ENCODE measurements around the gene KIAA1755.

DNA sequence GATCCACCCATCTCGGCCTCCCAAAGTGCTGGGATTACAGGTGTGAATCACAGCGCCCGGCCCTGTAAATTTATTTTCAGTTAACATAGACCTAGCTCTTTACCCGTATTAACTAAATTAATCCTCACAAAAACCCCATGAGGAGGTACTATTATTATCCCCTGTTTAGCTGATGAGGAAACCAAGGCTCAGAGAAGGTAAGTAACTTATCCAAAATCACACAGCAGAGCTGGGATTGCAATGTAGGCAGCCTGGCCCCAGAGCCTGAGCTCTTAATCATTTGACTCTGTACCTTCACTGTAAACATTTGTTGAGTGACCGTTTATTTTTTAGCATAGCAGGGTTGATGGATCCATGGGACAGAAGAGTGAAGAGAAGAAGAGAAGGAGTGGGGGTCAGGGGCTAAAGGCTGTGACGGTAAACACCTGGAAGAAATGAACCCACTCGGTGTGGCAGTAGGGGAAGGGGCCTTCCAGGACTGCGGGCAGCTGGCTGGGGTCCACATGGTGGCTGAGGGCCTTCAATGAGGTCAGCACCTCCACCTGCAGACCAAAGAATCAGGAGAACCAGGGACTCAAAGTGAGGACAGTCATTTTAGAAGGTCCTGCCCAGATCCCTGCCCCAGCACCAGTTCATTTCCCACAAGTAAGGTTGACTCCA lies 35.2 kb downstream of the KIAA1755 start:
- TF ChIP-seq, protein P1, sequence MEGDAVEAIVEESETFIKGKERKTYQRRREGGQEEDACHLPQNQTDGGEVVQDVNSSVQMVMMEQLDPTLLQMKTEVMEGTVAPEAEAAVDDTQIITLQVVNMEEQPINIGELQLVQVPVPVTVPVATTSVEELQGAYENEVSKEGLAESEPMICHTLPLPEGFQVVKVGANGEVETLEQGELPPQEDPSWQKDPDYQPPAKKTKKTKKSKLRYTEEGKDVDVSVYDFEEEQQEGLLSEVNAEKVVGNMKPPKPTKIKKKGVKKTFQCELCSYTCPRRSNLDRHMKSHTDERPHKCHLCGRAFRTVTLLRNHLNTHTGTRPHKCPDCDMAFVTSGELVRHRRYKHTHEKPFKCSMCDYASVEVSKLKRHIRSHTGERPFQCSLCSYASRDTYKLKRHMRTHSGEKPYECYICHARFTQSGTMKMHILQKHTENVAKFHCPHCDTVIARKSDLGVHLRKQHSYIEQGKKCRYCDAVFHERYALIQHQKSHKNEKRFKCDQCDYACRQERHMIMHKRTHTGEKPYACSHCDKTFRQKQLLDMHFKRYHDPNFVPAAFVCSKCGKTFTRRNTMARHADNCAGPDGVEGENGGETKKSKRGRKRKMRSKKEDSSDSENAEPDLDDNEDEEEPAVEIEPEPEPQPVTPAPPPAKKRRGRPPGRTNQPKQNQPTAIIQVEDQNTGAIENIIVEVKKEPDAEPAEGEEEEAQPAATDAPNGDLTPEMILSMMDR (IDR thresholded peaks at IDR 0.05 in 8 of 11, conservative IDR thresholded peaks at IDR 0.05 in 3 of 11): no peak
- TF ChIP-seq POLR2A (IDR thresholded peaks at IDR 0.05): no peak

Measured in spleen (tissue), 7 donors.